Panc1 (cell line): Measurements from ENCODE around the gene HEBP2. TPM values are rescaled to one million over a fixed set of nuclear protein-coding genes. Genes with fewer than 3 reads are reported as not detected.

Source experiments
- ATAC-seq: fragments of 200-7000 bp; cut with Tn5 transposase; 2 replicates; pipeline ENCODE4 v1.9.1; 2020; ENCODE audit warnings: mild to moderate bottlenecking, moderate library complexity
- BruUV-seq: library from RNA; stranded (reverse); fragments of 400-500 nt; replicated peaks from 2 replicates; lab custom pipeline; 2021; lab: Mats Ljungman, UMichigan
- CTCF ChIA-PET: fragments of 300-600 bp; sonication (Branson Sonifier 250); formaldehyde crosslinking; loops from one replicate; lab custom pipeline; 2022; ENCODE audit warnings: antibody characterized with exemption; lab: Charles Lee
- POLR2A ChIA-PET: fragments of 300-600 bp; sonication (Branson Sonifier 250); formaldehyde crosslinking; loops from one replicate; lab custom pipeline; 2022; ENCODE audit warnings: antibody characterized with exemption; lab: Charles Lee
- DNase-seq: peaks from one replicate; pipeline ENCODE4 v3.0.0-alpha.2; 2010; ENCODE audit warnings: low read depth, low spot score
- H3K27ac ChIP-seq: 2 replicates; pipeline ENCODE4 v1.5.1; 2011; ENCODE audit warnings: mild to moderate bottlenecking, low read length, inconsistent platforms
- H3K27me3 ChIP-seq: fragments of 200-500 bp; sonication (Bioruptor generic); 2 replicates; pipeline ENCODE4 v1.6.0; 2014; ENCODE audit warnings: low read length, inconsistent platforms; ENCODE audit not compliant: control insufficient read depth, insufficient read depth
- H3K36me3 ChIP-seq: fragments of 200-500 bp; sonication (Bioruptor generic); 2 replicates; pipeline ENCODE4 v1.5.1; 2014; ENCODE audit warnings: inconsistent platforms, mild to moderate bottlenecking, low read length, moderate library complexity; ENCODE audit not compliant: control insufficient read depth, insufficient read depth
- H3K4me1 ChIP-seq: 2 replicates; pipeline ENCODE4 v1.5.1; 2011; ENCODE audit warnings: inconsistent platforms, mild to moderate bottlenecking, low read length, moderate library complexity; ENCODE audit not compliant: control insufficient read depth, insufficient read depth
- H3K4me3 ChIP-seq, 2 experiments: 2 replicates each; pipeline ENCODE4 v1.5.1; 2011 to 2012; ENCODE audit warnings: low read depth in 2 of 2, low read length in 2 of 2, mild to moderate bottlenecking in 2 of 2, inconsistent platforms in 1 of 2, moderate library complexity in 1 of 2
- H3K9me3 ChIP-seq: fragments of 200-500 bp; sonication (Bioruptor generic); 2 replicates; pipeline ENCODE4 v1.5.1; 2014; ENCODE audit warnings: low read depth, mild to moderate bottlenecking, inconsistent platforms, low read length, moderate library complexity; ENCODE audit not compliant: control insufficient read depth, insufficient read depth
- POLR2AphosphoS5 ChIP-seq: IDR thresholded peaks from 2 replicates; pipeline ENCODE4 v1.6.1; 2012; ENCODE audit warnings: mild to moderate bottlenecking, low read depth, low read length, moderate library complexity
- SIN3A ChIP-seq: IDR thresholded peaks from 2 replicates; pipeline ENCODE4 v1.6.1; 2012; ENCODE audit warnings: low read depth, mild to moderate bottlenecking, low read length, moderate library complexity, borderline replicate concordance; ENCODE audit not compliant: insufficient read depth
- TCF7L2 ChIP-seq: IDR thresholded peaks from 2 replicates; pipeline ENCODE4 v1.6.1; 2011; ENCODE audit warnings: mild to moderate bottlenecking, low read depth, low read length, inconsistent platforms
- in situ Hi-C: cut with HindIII; loops from 2 replicates; pipeline ENCODE4 v1.10.0; 2016; ENCODE audit warnings: low sequenced_read_pairs, low pct_unique_long_range_greater_than_20kb
- intact Hi-C: fragments of 100-400 bp; cut with micrococcal nuclease; formaldehyde crosslinking; loops from one replicate; pipeline ENCODE4 v1.10.0; 2022; ENCODE audit not compliant: unreplicated experiment
- total RNA-seq: library from RNA; stranded (reverse); gene quantifications from one replicate; pipeline ENCODE4 v1.2.1, GENCODE V29; 2021; ENCODE audit not compliant: unreplicated experiment
- TF ChIP-seq, protein P1 (sequence below), 2 experiments: IDR thresholded peaks; 2 replicates each; pipeline ENCODE4 v1.6.1; 2011 to 2012; ENCODE audit warnings: low read depth in 2 of 2, control low read depth in 1 of 2, low read length in 1 of 2, mild to moderate bottlenecking in 1 of 2, moderate library complexity in 1 of 2; ENCODE audit not compliant: insufficient read depth in 1 of 2
- TF ChIP-seq, protein P2 (sequence below): fragments of 450-650 bp; IDR thresholded peaks from 2 replicates; pipeline ENCODE4 v1.5.1; 2017; ENCODE audit warnings: mild to moderate bottlenecking

Gene HEBP2
- total RNA-seq, 1 experiment from 2014 or later, result 48.1 TPM

DNA sequence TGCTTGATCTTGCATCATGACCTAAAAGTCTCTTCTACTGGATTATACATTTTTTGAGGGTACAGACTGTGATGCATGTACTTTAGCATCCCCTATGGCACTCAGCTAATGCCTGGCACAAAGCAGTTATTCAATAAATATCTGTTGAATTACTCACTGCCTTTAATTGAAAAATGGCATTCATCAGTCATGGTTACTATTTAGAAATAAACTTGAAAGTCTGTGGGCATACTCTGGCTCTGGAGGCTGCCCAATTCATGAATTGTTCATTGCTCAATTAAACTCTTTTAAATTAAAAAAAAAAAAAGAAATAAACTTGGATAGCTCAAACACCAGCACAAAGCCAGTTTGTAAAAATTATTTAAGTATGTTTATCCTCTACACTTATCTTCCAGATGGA lies 40.0 kb downstream of the HEBP2 start:
- no peaks in the 10 kb centered on the region for H3K9me3 ChIP-seq
- no peak overlapping the region for H3K4me3 ChIP-seq
- ATAC-seq, result no peak; the same call in 1 of the 2 replicates
- ChIA-PET CTCF (no interaction called here), POLR2A (interaction anchor here (0.5 to 0.6 kb wide), 2 partner anchors 24 to 301 kb away, joined by 3 to 4 read pairs; no protein-coding TSS in a partner anchor)
- H3K4me1 ChIP-seq, result no peaks in the 10 kb centered on the region
- no peak for DNase-seq
- no peaks in the 10 kb centered on the region for H3K27me3 ChIP-seq
- no peak overlapping the region for H3K27ac ChIP-seq
- H3K36me3 ChIP-seq, result no peaks in the 10 kb centered on the region; the same call in 1 of the 2 replicates
- no TSS peak for BruUV-seq
- no peak for TF ChIP-seq POLR2AphosphoS5
- TF ChIP-seq, protein P1, sequence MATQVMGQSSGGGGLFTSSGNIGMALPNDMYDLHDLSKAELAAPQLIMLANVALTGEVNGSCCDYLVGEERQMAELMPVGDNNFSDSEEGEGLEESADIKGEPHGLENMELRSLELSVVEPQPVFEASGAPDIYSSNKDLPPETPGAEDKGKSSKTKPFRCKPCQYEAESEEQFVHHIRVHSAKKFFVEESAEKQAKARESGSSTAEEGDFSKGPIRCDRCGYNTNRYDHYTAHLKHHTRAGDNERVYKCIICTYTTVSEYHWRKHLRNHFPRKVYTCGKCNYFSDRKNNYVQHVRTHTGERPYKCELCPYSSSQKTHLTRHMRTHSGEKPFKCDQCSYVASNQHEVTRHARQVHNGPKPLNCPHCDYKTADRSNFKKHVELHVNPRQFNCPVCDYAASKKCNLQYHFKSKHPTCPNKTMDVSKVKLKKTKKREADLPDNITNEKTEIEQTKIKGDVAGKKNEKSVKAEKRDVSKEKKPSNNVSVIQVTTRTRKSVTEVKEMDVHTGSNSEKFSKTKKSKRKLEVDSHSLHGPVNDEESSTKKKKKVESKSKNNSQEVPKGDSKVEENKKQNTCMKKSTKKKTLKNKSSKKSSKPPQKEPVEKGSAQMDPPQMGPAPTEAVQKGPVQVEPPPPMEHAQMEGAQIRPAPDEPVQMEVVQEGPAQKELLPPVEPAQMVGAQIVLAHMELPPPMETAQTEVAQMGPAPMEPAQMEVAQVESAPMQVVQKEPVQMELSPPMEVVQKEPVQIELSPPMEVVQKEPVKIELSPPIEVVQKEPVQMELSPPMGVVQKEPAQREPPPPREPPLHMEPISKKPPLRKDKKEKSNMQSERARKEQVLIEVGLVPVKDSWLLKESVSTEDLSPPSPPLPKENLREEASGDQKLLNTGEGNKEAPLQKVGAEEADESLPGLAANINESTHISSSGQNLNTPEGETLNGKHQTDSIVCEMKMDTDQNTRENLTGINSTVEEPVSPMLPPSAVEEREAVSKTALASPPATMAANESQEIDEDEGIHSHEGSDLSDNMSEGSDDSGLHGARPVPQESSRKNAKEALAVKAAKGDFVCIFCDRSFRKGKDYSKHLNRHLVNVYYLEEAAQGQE (IDR thresholded peaks at IDR 0.05; ENCODE audit: insufficient read depth in 1 of 2, low read depth in 2 of 2, low read length in 1 of 2), result no peak
- no peak for TF ChIP-seq TCF7L2
- TF ChIP-seq, protein P2, sequence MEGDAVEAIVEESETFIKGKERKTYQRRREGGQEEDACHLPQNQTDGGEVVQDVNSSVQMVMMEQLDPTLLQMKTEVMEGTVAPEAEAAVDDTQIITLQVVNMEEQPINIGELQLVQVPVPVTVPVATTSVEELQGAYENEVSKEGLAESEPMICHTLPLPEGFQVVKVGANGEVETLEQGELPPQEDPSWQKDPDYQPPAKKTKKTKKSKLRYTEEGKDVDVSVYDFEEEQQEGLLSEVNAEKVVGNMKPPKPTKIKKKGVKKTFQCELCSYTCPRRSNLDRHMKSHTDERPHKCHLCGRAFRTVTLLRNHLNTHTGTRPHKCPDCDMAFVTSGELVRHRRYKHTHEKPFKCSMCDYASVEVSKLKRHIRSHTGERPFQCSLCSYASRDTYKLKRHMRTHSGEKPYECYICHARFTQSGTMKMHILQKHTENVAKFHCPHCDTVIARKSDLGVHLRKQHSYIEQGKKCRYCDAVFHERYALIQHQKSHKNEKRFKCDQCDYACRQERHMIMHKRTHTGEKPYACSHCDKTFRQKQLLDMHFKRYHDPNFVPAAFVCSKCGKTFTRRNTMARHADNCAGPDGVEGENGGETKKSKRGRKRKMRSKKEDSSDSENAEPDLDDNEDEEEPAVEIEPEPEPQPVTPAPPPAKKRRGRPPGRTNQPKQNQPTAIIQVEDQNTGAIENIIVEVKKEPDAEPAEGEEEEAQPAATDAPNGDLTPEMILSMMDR, result no peak
- no peak for TF ChIP-seq SIN3A
- in situ Hi-C loops (no loop called here), intact Hi-C loops (no loop called here)

DNA sequence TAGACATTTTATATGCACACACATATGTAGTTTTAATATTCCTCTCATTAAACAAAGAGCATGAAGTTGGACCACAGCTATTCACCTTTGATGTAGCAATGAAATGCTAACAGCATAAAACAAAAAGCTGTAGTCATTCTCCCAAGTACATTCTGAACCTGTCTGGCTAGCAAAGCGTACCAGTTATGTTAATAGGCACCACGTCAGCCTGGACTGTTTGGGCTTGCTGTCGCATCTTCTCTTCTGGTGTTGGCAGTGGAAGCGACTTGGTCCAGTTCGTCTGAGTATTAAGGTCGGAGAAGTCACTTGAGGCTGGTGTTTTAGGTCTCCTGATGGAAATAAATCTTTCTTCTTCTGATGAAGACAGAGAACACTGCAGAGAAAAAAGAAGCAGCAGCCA lies 42.8 kb downstream of the HEBP2 start:
- Histone ChIP-seq H3K27ac (no peak overlapping the region), H3K36me3 (no peaks in the 10 kb centered on the region; the same call in 1 of the 2 replicates), H3K9me3 (no peaks in the 10 kb centered on the region), H3K4me3 (no peak overlapping the region), H3K4me1 (no peaks in the 10 kb centered on the region), H3K27me3 (no peaks in the 10 kb centered on the region)
- ATAC-seq (no peak), DNase-seq (no peak)
- intact Hi-C loops, result no loop called here
- POLR2A ChIA-PET, result no interaction called here
- in situ Hi-C loops, result no loop called here
- CTCF ChIA-PET, result no interaction called here
- no TSS peak for BruUV-seq
- no peak for TF ChIP-seq TCF7L2
- no peak for TF ChIP-seq SIN3A
- TF ChIP-seq, protein P1 (IDR thresholded peaks at IDR 0.05; ENCODE audit: insufficient read depth in 1 of 2, low read depth in 2 of 2, low read length in 1 of 2), result no peak
- no peak for TF ChIP-seq POLR2AphosphoS5
- TF ChIP-seq, protein P2, result no peak
